NOMO-1 treated with DMSO at 0.1 percent for 48 hours (cell line): ENCODE results near the gene UBLCP1.
"Not testable (repeated sequence)": the region's sequence is repeated elsewhere in the genome, so short reads cannot be mapped to it uniquely, and the experiment has no call there.

Experiments used
- DNase-seq: peaks from one replicate; lab custom pipeline; 2025; ENCODE audit not compliant: unreplicated experiment; lab: John Stamatoyannopoulos, UW

Gene UBLCP1

GRCh38 chr5:159262859-159263568, at the start of gene UBLCP1:
UBLCP1 (plus strand) TSS chr5:159263290; CDS start chr5:159268916, 5,626 bp downstream.
- peak; percentile 85 for DNase-seq

DNA sequence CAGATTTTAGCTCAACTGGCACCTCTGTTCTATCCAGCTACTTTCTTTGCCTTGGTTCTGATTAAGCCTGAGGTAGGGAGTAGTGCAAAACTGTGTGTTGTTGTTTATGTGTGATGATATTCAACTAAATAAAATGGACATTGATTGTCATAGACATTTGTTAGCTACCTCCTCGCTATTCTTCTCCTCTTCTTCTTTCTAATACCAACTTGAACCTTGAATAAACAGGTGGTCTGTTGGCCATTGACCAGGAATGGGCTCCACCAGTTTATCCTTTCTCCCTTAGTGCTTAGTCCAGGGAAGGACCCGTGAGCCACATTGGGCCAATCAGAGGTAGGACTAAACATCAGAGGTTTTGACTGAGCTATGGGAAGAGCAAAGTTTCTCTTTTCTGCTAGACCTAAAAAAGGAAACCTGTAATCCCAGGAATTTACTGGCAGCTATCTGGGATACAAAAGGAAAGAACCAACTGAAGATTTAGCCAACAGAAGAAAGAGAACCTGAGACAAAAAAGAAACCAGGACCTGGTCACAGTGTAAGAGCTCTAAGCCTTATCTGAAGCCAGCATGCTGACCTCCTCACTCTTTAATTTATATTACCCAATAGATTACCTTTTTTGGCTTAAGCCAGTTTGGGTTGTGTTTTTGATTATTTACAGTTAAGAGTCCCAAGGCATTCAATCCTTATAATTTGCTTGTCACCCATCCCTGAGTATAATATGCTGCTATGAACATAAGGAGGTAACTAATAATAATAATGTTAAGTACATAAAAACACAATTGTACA, 48.4 kb upstream of the UBLCP1 start:
- no peak for DNase-seq

GRCh38 chr5:159215886-159216285, 47.2 kb upstream of the UBLCP1 start:
- no peak for DNase-seq

- no peak for DNase-seq
Measured at GRCh38 chr5:159216454-159216853, 46.6 kb upstream of the UBLCP1 start.

- no peak for DNase-seq
Measured at GRCh38 chr5:159217236-159217635, 45.9 kb upstream of the UBLCP1 start.

DNA sequence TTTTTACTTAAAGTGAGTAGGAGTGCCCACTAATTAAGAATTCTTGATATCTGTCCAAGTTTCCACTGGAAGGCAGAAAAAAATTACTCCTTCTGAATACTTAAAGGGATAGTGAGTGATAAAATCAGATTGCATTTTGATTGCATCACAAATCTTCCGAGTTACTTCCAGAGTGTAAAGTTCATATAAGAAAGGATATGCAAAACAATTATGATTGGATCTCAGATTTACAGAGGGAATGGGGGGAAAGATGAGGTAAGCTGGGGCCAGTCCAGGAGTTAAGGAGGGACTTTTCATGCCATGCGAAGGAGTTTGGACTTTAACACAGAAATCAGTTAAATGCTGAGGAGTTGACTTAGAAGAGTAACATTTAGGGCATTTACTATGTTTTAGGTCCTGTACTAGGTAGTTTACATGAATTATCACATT, 44.5 kb upstream of the UBLCP1 start:
- DNase-seq, result no peak

GRCh38 chr5:159220206-159220605, 42.9 kb upstream of the UBLCP1 start:
- DNase-seq, result no peak

DNA sequence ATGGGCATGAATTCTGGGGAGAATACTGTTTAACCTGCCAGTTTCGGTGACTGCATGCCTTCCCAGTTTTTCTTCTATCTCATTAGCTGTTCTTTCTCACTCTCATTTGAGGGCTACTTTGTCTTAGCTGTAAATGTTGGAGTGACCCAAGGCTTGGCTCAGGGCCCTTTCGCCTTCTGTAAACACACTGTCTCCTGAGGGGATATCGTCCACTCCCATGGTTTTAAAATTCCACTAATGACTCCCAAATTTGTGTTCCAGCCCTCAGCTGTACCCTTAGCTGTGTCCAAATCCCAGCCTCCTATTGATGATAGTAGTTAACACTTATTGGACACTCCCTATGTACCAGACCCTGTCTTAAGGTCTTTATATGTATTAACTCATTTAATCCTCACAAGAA, 39.6 kb upstream of the UBLCP1 start:
- DNase-seq, result no peak

GRCh38 chr5:159224471-159224870, 38.6 kb upstream of the UBLCP1 start:
- DNase-seq, result no peak

- DNase-seq, result no peak
Measured at GRCh38 chr5:159226451-159226850, 36.6 kb upstream of the UBLCP1 start.

DNA sequence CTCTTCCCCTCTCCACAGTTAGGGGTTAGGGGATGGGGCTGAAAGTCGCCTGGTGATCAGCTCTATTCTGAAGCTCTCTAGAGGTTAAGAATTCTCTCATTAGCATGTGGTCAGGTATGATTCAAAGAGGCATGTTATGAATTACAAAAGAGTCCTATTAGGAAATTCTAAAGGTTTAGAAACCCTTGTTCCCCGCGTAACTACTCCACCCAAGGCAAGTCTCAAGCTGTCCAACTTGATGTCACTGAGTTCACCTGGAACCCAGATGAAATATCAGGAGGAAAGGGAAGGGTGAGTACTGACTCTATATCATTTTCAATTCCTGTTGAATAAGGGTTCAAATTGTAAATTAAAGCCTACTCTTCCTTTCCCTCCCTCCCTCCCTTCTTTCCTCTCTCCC, 35.6 kb upstream of the UBLCP1 start:
- peak; percentile 34 for DNase-seq

DNA sequence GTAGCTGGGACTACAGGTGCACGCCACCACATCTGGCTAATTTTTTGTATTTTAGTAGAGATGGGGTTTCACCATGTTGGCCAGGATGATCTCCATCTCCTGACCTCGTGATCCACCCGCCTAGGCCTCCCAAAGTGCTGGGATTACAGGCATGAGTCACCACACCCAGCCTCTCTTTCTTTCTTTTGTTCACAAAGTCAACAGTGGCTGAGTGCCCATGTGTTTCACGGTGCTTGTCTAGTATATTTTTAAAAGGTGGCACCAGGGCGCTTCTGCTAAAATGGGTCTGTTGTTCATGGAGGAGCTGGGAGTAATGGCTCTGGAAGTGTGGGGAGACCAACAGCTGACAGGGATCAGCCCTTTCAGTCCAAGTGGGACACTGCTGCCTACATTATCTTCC, 35.0 kb upstream of the UBLCP1 start:
- not testable (repeated sequence) for DNase-seq

GRCh38 chr5:159230657-159231056, 32.4 kb upstream of the UBLCP1 start:
- no peak for DNase-seq

DNA sequence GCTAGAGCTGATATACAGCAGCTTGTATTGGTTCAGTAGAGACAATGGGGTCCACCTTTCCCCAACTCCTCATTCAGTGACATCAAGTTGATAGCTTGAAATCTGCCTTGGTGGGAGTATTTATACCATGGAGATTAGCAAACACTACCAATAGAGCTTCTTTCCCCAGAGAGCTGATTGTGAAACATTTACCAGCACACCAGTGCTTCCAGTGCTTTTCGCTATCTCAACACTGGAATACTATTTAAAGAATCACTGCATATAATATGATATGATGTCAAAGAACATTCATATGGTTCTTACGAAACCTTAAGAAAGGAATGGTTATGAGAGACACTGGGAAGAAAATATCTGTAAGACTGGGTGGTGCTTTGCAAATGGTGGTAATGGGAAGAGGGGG, 31.9 kb upstream of the UBLCP1 start:
- DNase-seq, result no peak

DNA sequence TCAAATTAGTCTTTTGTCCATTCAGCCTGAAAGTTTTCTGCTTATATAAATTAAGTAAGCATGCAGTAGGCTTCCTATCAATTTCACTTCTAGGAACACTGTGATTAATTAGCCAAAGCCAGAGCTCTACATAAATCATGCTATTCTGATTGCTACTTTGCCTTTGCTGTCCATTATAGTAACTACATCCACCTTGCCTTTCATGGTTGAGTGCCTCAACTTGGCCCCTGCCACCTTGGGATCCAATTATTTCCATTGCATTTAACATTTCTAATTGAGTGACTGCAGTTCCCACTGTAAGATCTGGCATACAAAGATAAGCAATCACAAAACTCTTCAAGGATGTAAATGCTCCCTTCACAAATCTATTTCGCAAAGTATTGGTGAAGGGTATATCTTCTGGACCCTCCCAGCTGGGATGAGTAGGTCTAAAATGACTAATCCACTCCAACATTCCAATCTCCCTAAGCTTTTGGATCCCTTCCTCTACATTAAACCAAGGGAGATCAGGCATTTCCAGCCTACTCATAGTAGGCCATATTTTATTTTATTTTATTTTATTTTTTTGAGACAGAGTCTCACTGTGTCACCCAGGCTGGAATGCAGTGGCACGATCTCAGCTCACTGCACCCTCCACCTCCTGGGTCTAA, 27.1 kb upstream of the UBLCP1 start:
- DNase-seq, result not testable (repeated sequence)

- DNase-seq, result peak; percentile 8
Measured at GRCh38 chr5:159240301-159240870, 22.7 kb upstream of the UBLCP1 start.

- DNase-seq, result peak; percentile 61
Measured at GRCh38 chr5:159241946-159242552, 21.0 kb upstream of the UBLCP1 start.

- peak; percentile 58 for DNase-seq
Measured at GRCh38 chr5:159242656-159243055, 20.4 kb upstream of the UBLCP1 start.

GRCh38 chr5:159243385-159243784, 19.7 kb upstream of the UBLCP1 start:
- DNase-seq, result no peak

- no peak for DNase-seq
Measured at GRCh38 chr5:159244163-159244562, 18.9 kb upstream of the UBLCP1 start.

GRCh38 chr5:159244890-159245289, 18.2 kb upstream of the UBLCP1 start:
- no peak for DNase-seq
